Bone marrow (tissue), 2 donors: ENCODE data around the gene ABLIM2.
"Not testable (repeated sequence)": the region's sequence is repeated elsewhere in the genome, so short reads cannot be mapped to it uniquely, and the experiment has no call there.

ENCODE experiments used
- DNase-seq, 2 donors: peaks; one replicate each; lab custom pipeline; 2025; lab: John Stamatoyannopoulos, UW

Gene ABLIM2

GRCh38 chr4:7939377-7940108, 219.1 kb downstream of the ABLIM2 start, which contains the start of gene AFAP1:
Gene AFAP1, minus strand, starts transcription at chr4:7939861. Its CDS starts 67,783 bp downstream, at chr4:7872078.
- DNase-seq = peak in 1 of 2 donors; percentile 25

- no peak for DNase-seq
These were observed 219.8 kb downstream of the ABLIM2 start for GRCh38 chr4:7938609-7939376.

- no peak for DNase-seq
These were observed 220.4 kb downstream of the ABLIM2 start for GRCh38 chr4:7938266-7938608.

- no peak for DNase-seq
These were observed 221.6 kb downstream of the ABLIM2 start for GRCh38 chr4:7937006-7937405.

GRCh38 chr4:7933651-7934510, 224.7 kb downstream of the ABLIM2 start:
- no peak for DNase-seq

- no peak for DNase-seq
These were observed 226.3 kb downstream of the ABLIM2 start for GRCh38 chr4:7932287-7932686.

GRCh38 chr4:7929118-7929951, 229.3 kb downstream of the ABLIM2 start:
- DNase-seq = no peak

GRCh38 chr4:7928711-7929110, 229.9 kb downstream of the ABLIM2 start:
- DNase-seq = no peak

GRCh38 chr4:7926822-7927221, 231.8 kb downstream of the ABLIM2 start:
- no peak for DNase-seq

GRCh38 chr4:7924570-7924969, 234.0 kb downstream of the ABLIM2 start:
- DNase-seq = no peak

- DNase-seq = no peak
These were observed 234.4 kb downstream of the ABLIM2 start for GRCh38 chr4:7924163-7924562.

GRCh38 chr4:7922466-7922865, 236.1 kb downstream of the ABLIM2 start:
- no peak for DNase-seq

GRCh38 chr4:7918981-7919380, 239.6 kb downstream of the ABLIM2 start:
- no peak for DNase-seq

GRCh38 chr4:7918187-7918586, 240.4 kb downstream of the ABLIM2 start:
- DNase-seq = not testable (repeated sequence)

GRCh38 chr4:7917669-7918068, 240.9 kb downstream of the ABLIM2 start:
- no peak for DNase-seq

- DNase-seq = no peak
These were observed 242.8 kb downstream of the ABLIM2 start for GRCh38 chr4:7915875-7916242.
